ENCODE measurements around the gene TOP1.
A peak's percentile ranks its signal among the peaks of the same experiment; 100 is the strongest.

DNA sequence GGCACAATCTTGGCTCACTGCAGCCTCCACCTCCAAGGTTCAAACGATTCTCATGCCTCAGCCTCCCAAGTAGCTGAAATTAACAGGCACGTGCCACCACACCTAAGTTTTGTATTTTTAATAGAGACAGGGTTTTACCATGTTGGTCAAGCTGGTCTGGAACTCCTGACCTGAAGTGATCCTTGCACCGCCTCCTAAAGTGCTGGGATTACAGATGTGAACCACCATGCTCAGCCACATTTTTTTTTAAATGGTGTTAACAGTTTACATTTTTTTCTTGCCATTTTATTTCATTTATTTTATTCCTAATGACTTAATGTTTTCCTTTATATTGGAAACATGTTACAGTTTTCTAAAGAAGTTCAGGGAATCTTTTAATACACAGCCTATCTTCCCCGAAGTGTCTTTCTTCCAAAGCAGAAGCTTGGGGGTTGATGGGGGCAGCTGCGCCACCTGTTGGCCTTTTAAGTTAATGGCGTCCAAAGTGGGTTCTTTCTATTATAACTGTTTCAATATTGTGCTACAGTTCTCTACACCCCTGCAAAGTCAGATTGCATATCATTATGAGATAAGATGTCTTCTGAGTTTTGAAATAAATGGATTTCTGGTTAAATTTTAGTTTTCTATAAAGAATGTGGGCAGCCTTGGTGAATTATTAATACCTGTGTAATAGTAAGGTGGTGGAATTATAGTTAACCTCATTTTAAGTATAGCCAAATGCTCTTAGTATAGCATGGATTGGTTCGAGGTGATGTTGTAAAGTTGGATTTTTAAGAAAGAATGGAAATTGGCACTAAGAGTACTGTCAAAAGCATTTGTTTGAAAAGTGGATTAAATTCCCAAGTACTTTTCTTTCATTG, 66.7 kb downstream of the TOP1 start:
- TF ChIP-seq, protein P1, sequence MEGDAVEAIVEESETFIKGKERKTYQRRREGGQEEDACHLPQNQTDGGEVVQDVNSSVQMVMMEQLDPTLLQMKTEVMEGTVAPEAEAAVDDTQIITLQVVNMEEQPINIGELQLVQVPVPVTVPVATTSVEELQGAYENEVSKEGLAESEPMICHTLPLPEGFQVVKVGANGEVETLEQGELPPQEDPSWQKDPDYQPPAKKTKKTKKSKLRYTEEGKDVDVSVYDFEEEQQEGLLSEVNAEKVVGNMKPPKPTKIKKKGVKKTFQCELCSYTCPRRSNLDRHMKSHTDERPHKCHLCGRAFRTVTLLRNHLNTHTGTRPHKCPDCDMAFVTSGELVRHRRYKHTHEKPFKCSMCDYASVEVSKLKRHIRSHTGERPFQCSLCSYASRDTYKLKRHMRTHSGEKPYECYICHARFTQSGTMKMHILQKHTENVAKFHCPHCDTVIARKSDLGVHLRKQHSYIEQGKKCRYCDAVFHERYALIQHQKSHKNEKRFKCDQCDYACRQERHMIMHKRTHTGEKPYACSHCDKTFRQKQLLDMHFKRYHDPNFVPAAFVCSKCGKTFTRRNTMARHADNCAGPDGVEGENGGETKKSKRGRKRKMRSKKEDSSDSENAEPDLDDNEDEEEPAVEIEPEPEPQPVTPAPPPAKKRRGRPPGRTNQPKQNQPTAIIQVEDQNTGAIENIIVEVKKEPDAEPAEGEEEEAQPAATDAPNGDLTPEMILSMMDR (IDR thresholded peaks at IDR 0.05) = peak; percentile 76 to 90 (median 83)
- TF ChIP-seq POLR2A (IDR thresholded peaks at IDR 0.05) = no peak

Data from right lobe of liver (tissue), 4 donors.